CD14-positive monocyte (primary cell): Measurements from ENCODE around the gene PDCD4. TPM values are rescaled to one million over a fixed set of nuclear protein-coding genes. Genes with fewer than 3 reads are reported as not detected.

ENCODE experiments used
- DNase-seq, 3 donors: peaks; one replicate each; pipeline ENCODE4 v3.0.0-alpha.2; 2011 to 2022
- H2AFZ ChIP-seq: 2 replicates; pipeline ENCODE4 v1.6.0; 2012; ENCODE audit warnings: mild to moderate bottlenecking, low read depth, low read length, inconsistent platforms; ENCODE audit not compliant: insufficient read depth, poor library complexity, severe bottlenecking
- H3K27ac ChIP-seq, 2 donors: 1 replicate in 1 of 2; 2 replicates in 1 of 2; pipeline ENCODE4 v1.5.1; 2012 to 2013; ENCODE audit warnings: low read length in 2 of 2, control low read depth in 1 of 2, inconsistent platforms in 1 of 2, low read depth in 1 of 2, mild to moderate bottlenecking in 1 of 2
- H3K27me3 ChIP-seq, 2 donors: one replicate each; pipeline versions ENCODE4 v1.6.0 to v1.6.1; 2011 to 2013; ENCODE audit warnings: low read length in 2 of 2; ENCODE audit not compliant: control insufficient read depth in 2 of 2, insufficient read depth in 2 of 2
- H3K36me3 ChIP-seq, 2 donors: replicated peaks in 1 of 2; 1 replicate in 1 of 2; 2 replicates in 1 of 2; pipeline versions ENCODE4 v1.5.1 to v1.6.1; 2012 to 2013; ENCODE audit warnings: low read length in 2 of 2, control low read depth in 1 of 2, inconsistent platforms in 1 of 2, mild to moderate bottlenecking in 1 of 2; ENCODE audit not compliant: insufficient read depth in 2 of 2, control insufficient read depth in 1 of 2
- H3K4me1 ChIP-seq, 2 donors: 1 replicate in 1 of 2; 2 replicates in 1 of 2; pipeline versions ENCODE4 v1.5.1 to v1.6.1; 2012 to 2013; ENCODE audit warnings: low read length in 2 of 2, control low read depth in 1 of 2, inconsistent platforms in 1 of 2, mild to moderate bottlenecking in 1 of 2, moderate library complexity in 1 of 2; ENCODE audit not compliant: insufficient read depth in 2 of 2, control insufficient read depth in 1 of 2
- H3K4me2 ChIP-seq: replicated peaks from 2 replicates; pipeline ENCODE3; 2012; ENCODE audit warnings: low read length, moderate library complexity, mild to moderate bottlenecking; ENCODE audit not compliant: poor library complexity, severe bottlenecking; ENCODE audit errors: extremely low read depth
- H3K4me3 ChIP-seq, 3 experiments: fragments of 200-600 bp in 1 of 3; sonication (generic) in 1 of 3; replicated peaks in 1 of 3; 1 replicate in 2 of 3; 2 replicates in 1 of 3; pipeline ENCODE4 v1.5.1; 2011 to 2013; ENCODE audit warnings: low read length in 3 of 3, mild to moderate bottlenecking in 3 of 3, control low read depth in 2 of 3, low read depth in 2 of 3, inconsistent platforms in 1 of 3, moderate library complexity in 1 of 3
- H3K79me2 ChIP-seq: 2 replicates; pipeline ENCODE4 v1.6.0; 2012; ENCODE audit warnings: mild to moderate bottlenecking, control low read depth, inconsistent platforms, low read length, moderate library complexity; ENCODE audit not compliant: insufficient read depth
- H3K9ac ChIP-seq: 2 replicates; pipeline ENCODE4 v1.6.0; 2017; ENCODE audit warnings: low read length, mild to moderate bottlenecking; ENCODE audit not compliant: insufficient read depth, poor library complexity, severe bottlenecking
- H3K9me3 ChIP-seq, 2 donors: replicated peaks in 1 of 2; 1 replicate in 1 of 2; 2 replicates in 1 of 2; pipeline versions ENCODE4 v1.5.1 to v1.6.1; 2012 to 2013; ENCODE audit warnings: low read length in 2 of 2, control low read depth in 1 of 2; ENCODE audit not compliant: control insufficient read depth in 1 of 2, insufficient read depth in 1 of 2
- H4K20me1 ChIP-seq: 2 replicates; pipeline ENCODE4 v1.6.0; 2012; ENCODE audit warnings: mild to moderate bottlenecking, low read length, control low read depth, moderate library complexity; ENCODE audit not compliant: insufficient read depth
- H3K27ac Mint-ChIP-seq, 7 donors: one replicate each; pipeline ENCODE4 v1.8.0; 2020; ENCODE audit warnings: mild to moderate bottlenecking in 7 of 7, mixed read lengths in 7 of 7, moderate library complexity in 6 of 7, inconsistent platforms in 2 of 7
- H3K27me3 Mint-ChIP-seq, 3 donors: one replicate each; pipeline ENCODE4 v1.8.0; 2021 to 2022; ENCODE audit warnings: low read depth in 3 of 3, mild to moderate bottlenecking in 3 of 3, mixed read lengths in 3 of 3, moderate library complexity in 3 of 3, inconsistent platforms in 1 of 3
- H3K36me3 Mint-ChIP-seq, 2 donors: one replicate each; pipeline ENCODE4 v1.8.0; 2020; ENCODE audit warnings: mixed read lengths in 2 of 2, inconsistent platforms in 1 of 2, mild to moderate bottlenecking in 1 of 2
- H3K4me1 Mint-ChIP-seq: one replicate; pipeline ENCODE4 v1.8.0; 2020; ENCODE audit warnings: mild to moderate bottlenecking, mixed read lengths
- H3K4me3 Mint-ChIP-seq, 2 donors: one replicate each; pipeline ENCODE4 v1.8.0; 2020; ENCODE audit warnings: mild to moderate bottlenecking in 2 of 2, mixed read lengths in 2 of 2, moderate library complexity in 1 of 2
- H3K9me3 Mint-ChIP-seq, 7 donors: one replicate each; pipeline ENCODE4 v1.8.0; 2020 to 2022; ENCODE audit warnings: mixed read lengths in 7 of 7, mild to moderate bottlenecking in 6 of 7, moderate library complexity in 6 of 7, inconsistent platforms in 2 of 7
- WGBS: methylation state at CpG from one replicate; pipeline ENCODE4 v1.1.5; 2013; ENCODE audit warnings: missing lambda C conversion rate; ENCODE audit not compliant: insufficient coverage; 5-methylcytosine and 5-hydroxymethylcytosine counted together
- intact Hi-C, 2 donors: fragments of 100-400 bp; cut with micrococcal nuclease; formaldehyde crosslinking; loops; one replicate each; pipeline versions ENCODE4 v1.15.0 to v1.15.1; 2023
- polyA plus RNA-seq, 3 donors: library from polyadenylated mRNA; depleted of rRNA in 1 of 3; unstranded in 2 of 3; stranded (reverse) in 1 of 3; fragments of 300-500 nt in 2 of 3; fragments of >200 nt in 1 of 3; fragmentation: Illumina TruSeq in 2 of 3; gene quantifications; 1 replicate in 2 of 3; 2 replicates in 1 of 3; pipeline ENCODE4 v1.2.3, GENCODE V29; 2012 to 2021
- TF ChIP-seq, protein P1 (sequence below): fragments of 200-600 bp; IDR thresholded peaks from one replicate; pipeline ENCODE4 v1.8.0; 2022; ENCODE audit warnings: antibody characterized with exemption, mild to moderate bottlenecking

The PDCD4 gene
- polyA plus RNA-seq, 3 donors: 39.8 to 53.4 (median 48.6) TPM

- Histone ChIP-seq H3K4me2 (no peak overlapping the region), H3K79me2 (no peaks in the 10 kb centered on the region), H4K20me1 (no peaks in the 10 kb centered on the region), H3K4me3 (no peak overlapping the region), H2AFZ (peak overlapping the region; percentile 6), H3K9ac (no peak overlapping the region), H3K27ac (no peak overlapping the region), H3K9me3 (no peaks in the 10 kb centered on the region), H3K36me3 (no peaks in the 10 kb centered on the region), H3K27me3 (no peaks in the 10 kb centered on the region), H3K4me1 (peaks cover 5% of the 10 kb centered on the region in 2 donors)
- Mint-ChIP-seq H3K9me3 (peaks cover 0 to 1% (median 0%) of the 10 kb centered on the region in 7 donors), H3K27me3 (peaks cover 0 to 4% (median 0%) of the 10 kb centered on the region in 3 donors), H3K4me1 (peaks cover 15% of the 10 kb centered on the region), H3K27ac (peak overlapping the region in 1 of 7 donors; percentile 25), H3K36me3 (peaks cover 0 to 2% of the 10 kb centered on the region in 2 donors), H3K4me3 (no peak overlapping the region)
- TF ChIP-seq, protein P1, sequence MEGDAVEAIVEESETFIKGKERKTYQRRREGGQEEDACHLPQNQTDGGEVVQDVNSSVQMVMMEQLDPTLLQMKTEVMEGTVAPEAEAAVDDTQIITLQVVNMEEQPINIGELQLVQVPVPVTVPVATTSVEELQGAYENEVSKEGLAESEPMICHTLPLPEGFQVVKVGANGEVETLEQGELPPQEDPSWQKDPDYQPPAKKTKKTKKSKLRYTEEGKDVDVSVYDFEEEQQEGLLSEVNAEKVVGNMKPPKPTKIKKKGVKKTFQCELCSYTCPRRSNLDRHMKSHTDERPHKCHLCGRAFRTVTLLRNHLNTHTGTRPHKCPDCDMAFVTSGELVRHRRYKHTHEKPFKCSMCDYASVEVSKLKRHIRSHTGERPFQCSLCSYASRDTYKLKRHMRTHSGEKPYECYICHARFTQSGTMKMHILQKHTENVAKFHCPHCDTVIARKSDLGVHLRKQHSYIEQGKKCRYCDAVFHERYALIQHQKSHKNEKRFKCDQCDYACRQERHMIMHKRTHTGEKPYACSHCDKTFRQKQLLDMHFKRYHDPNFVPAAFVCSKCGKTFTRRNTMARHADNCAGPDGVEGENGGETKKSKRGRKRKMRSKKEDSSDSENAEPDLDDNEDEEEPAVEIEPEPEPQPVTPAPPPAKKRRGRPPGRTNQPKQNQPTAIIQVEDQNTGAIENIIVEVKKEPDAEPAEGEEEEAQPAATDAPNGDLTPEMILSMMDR: no peak
- DNase-seq: no peak
- 42% methylated on average over 4 of the region's 6 CpGs for WGBS
- intact Hi-C loops: loop anchor here in 1 of 2 donors (5.0 kb wide), 1 partner anchor 38 kb away; the partner anchor contains the start of gene PDCD4
Observed at GRCh38 chr10:110834629-110835301, 37.0 kb upstream of the PDCD4 start.

- peaks cover 5% of the 10 kb centered on the region in 2 donors for H3K4me1 ChIP-seq
- TF ChIP-seq, protein P1: no peak
- no peaks in the 10 kb centered on the region for H3K79me2 ChIP-seq
- H4K20me1 ChIP-seq: no peaks in the 10 kb centered on the region
- no peak overlapping the region for H3K27ac ChIP-seq
- H3K4me2 ChIP-seq: no peak overlapping the region
- 23% methylated on average over 6 of the region's 7 CpGs for WGBS
- H3K9ac ChIP-seq: no peak overlapping the region
- H3K27me3 ChIP-seq: no peaks in the 10 kb centered on the region
- no peak overlapping the region for H3K4me3 ChIP-seq
- Mint-ChIP-seq H3K36me3 (peaks cover 0 to 2% of the 10 kb centered on the region in 2 donors), H3K4me1 (peaks cover 15% of the 10 kb centered on the region), H3K27me3 (peaks cover 0 to 4% (median 0%) of the 10 kb centered on the region in 3 donors), H3K4me3 (peak overlapping the region in 1 of 2 donors; percentile 78), H3K9me3 (peaks cover 0 to 1% (median 0%) of the 10 kb centered on the region in 7 donors), H3K27ac (peak overlapping the region in 2 of 7 donors; percentile 47 to 75)
- DNase-seq: no peak
- peak overlapping the region; percentile 46 for H2AFZ ChIP-seq
- H3K9me3 ChIP-seq: no peaks in the 10 kb centered on the region
- intact Hi-C loops: loop anchor here in 1 of 2 donors (5.0 kb wide), 1 partner anchor 36 kb away; the partner anchor contains the start of gene PDCD4
- H3K36me3 ChIP-seq: no peaks in the 10 kb centered on the region
Observed at GRCh38 chr10:110835841-110836240, 35.9 kb upstream of the PDCD4 start.
